ENCODE data around the gene ZMYM2. TPM values are rescaled to one million over a fixed set of nuclear protein-coding genes. Genes with fewer than 3 reads are reported as not detected.
A peak's percentile ranks its signal among the peaks of the same experiment; 100 is the strongest.

Gene ZMYM2
- total RNA-seq, 4 donors from 2014 or later: 42.2 to 67.8 (median 63.0) TPM

GRCh38 chr13:20114066-20114610 lies 155.6 kb downstream of the ZMYM2 start:
- no peak for TF ChIP-seq CTCF (IDR thresholded peaks at IDR 0.05)
- no peak for ATAC-seq (ENCODE audit: low FRiP score)
- DNase-seq (ENCODE audit: low spot score): no peak

- no peak for TF ChIP-seq CTCF (IDR thresholded peaks at IDR 0.05)
These were observed 157.7 kb downstream of the ZMYM2 start for GRCh38 chr13:20116213-20116612.

GRCh38 chr13:20118268-20119140 lies 160.0 kb downstream of the ZMYM2 start:
- DNase-seq (ENCODE audit: low spot score): no peak
- no peak for TF ChIP-seq CTCF (IDR thresholded peaks at IDR 0.05)
- ATAC-seq (ENCODE audit: low FRiP score): peak; percentile 45

More at GRCh38 chr13:20116213-20116612, 157.7 kb downstream of the ZMYM2 start:
- DNase-seq (ENCODE audit: low spot score) (no peak), ATAC-seq (ENCODE audit: low FRiP score) (no peak)

- no peak for TF ChIP-seq CTCF (IDR thresholded peaks at IDR 0.05)
- DNase-seq (ENCODE audit: low spot score): no peak
- ATAC-seq (ENCODE audit: low FRiP score): no peak
These were observed 161.4 kb downstream of the ZMYM2 start for GRCh38 chr13:20119960-20120359.

- no peak for TF ChIP-seq CTCF (IDR thresholded peaks at IDR 0.05)
- DNase-seq (ENCODE audit: low spot score): no peak
- no peak for ATAC-seq (ENCODE audit: low FRiP score)
These were observed 162.6 kb downstream of the ZMYM2 start for GRCh38 chr13:20121159-20121525.

GRCh38 chr13:20124303-20124702 lies 165.8 kb downstream of the ZMYM2 start:
- ATAC-seq (ENCODE audit: low FRiP score): no peak
- TF ChIP-seq CTCF (IDR thresholded peaks at IDR 0.05): no peak
- DNase-seq (ENCODE audit: low spot score): no peak

All from omental fat pad (tissue), 4 donors.